K562 (cell line): ENCODE measurements around the gene NDUFAF8. TPM values are rescaled to one million over a fixed set of nuclear protein-coding genes. Genes with fewer than 3 reads are reported as not detected.

Experiments used
- CREM ChIP-seq: IDR thresholded peaks from 2 replicates; pipeline ENCODE4 v1.6.1; 2014; ENCODE audit warnings: antibody characterized with exemption, low read depth
- ELF1 ChIP-seq: fragments of 200-800 bp; sonication (Bioruptor generic); IDR thresholded peaks from 2 replicates; pipeline ENCODE4 v1.6.1; 2016; ENCODE audit warnings: missing genetic modification characterization, missing compliant biosample characterization
- EP400 ChIP-seq: fragments of 450-650 bp; IDR thresholded peaks from 2 replicates; pipeline ENCODE4 v1.6.1; 2017; ENCODE audit warnings: antibody characterized with exemption, mild to moderate bottlenecking, moderate library complexity
- ERF ChIP-seq: fragments of 450-650 bp; formaldehyde crosslinking; IDR thresholded peaks from 2 replicates; pipeline ENCODE4 v1.4.0; 2020; ENCODE audit warnings: mild to moderate bottlenecking, mixed read lengths
- JUND ChIP-seq, 2 experiments: IDR thresholded peaks; 2 replicates in 1 of 2; 3 replicates in 1 of 2; pipeline ENCODE4 v1.6.1; 2011; ENCODE audit warnings: borderline replicate concordance in 2 of 2, low read depth in 2 of 2, low read length in 2 of 2, improper control_type of control experiment in 1 of 2, missing biosample characterization in 1 of 2, missing genetic modification characterization in 1 of 2, missing genetic modification reagents in 1 of 2
- L3MBTL2 ChIP-seq: fragments of 450-650 bp; IDR thresholded peaks from 2 replicates; pipeline ENCODE4 v1.6.1; 2016; ENCODE audit warnings: mild to moderate bottlenecking, moderate library complexity
- MAZ ChIP-seq, 2 experiments: fragments of 450-650 bp in 1 of 2; sonication (generic) in 1 of 2; formaldehyde crosslinking; IDR thresholded peaks in 1 of 2; conservative IDR thresholded peaks in 1 of 2; 2 replicates each; pipeline versions ENCODE4 v1.4.0 to v1.5.0; 2020; ENCODE audit warnings: mild to moderate bottlenecking in 1 of 2, missing genetic modification reagents in 1 of 2
- MCM3 ChIP-seq: fragments of 450-650 bp; IDR thresholded peaks from 2 replicates; pipeline ENCODE4 v1.6.1; 2016
- NFE2 ChIP-seq: IDR thresholded peaks from 2 replicates; pipeline ENCODE4 v1.6.1; 2014; ENCODE audit warnings: antibody characterized with exemption, low read depth
- NR2C2 ChIP-seq, 2 experiments: fragments of 200-800 bp in 1 of 2; sonication (Bioruptor generic) in 1 of 2; sonication (generic) in 1 of 2; formaldehyde crosslinking in 1 of 2; IDR thresholded peaks; 2 replicates each; pipeline versions ENCODE4 v1.6.1 to v1.8.0; 2016 to 2022; ENCODE audit warnings: mild to moderate bottlenecking in 1 of 2, missing compliant biosample characterization in 1 of 2, missing genetic modification characterization in 1 of 2, missing genetic modification reagents in 1 of 2
- NR4A1 ChIP-seq, 2 experiments: fragments of 250-450 bp in 1 of 2; fragments of 450-650 bp in 1 of 2; sonication (Bioruptor Pico) in 1 of 2; IDR thresholded peaks; 2 replicates each; pipeline versions ENCODE4 v1.4.0 to v1.6.1; 2016 to 2020; ENCODE audit warnings: mild to moderate bottlenecking in 2 of 2, missing compliant biosample characterization in 1 of 2, missing genetic modification characterization in 1 of 2, moderate library complexity in 1 of 2
- POLR2A ChIP-seq: fragments of 450-650 bp; conservative IDR thresholded peaks from 2 replicates; pipeline ENCODE4 v1.6.1; 2016
- POLR2G ChIP-seq: fragments of 200-400 bp; formaldehyde crosslinking; IDR thresholded peaks from 2 replicates; pipeline ENCODE4 v1.6.1; 2017; ENCODE audit warnings: low read depth, mild to moderate bottlenecking, antibody characterized with exemption, low read length, moderate library complexity
- TAF9B ChIP-seq: fragments of 450-650 bp; IDR thresholded peaks from 2 replicates; pipeline ENCODE4 v1.6.1; 2018; ENCODE audit warnings: mild to moderate bottlenecking; ENCODE audit not compliant: partially characterized antibody
- polyA plus RNA-seq, 8 experiments: library from polyadenylated mRNA; depleted of rRNA in 4 of 8; stranded (reverse) in 5 of 8; unstranded in 3 of 8; fragments of >200 nt; fragmentation: Nextera tagmentation in 2 of 8; fragmentation: Illumina TruSeq in 1 of 8; extraction: Ambion mirVana in 2 of 8; extraction: Trizol in 1 of 8; gene quantifications; 2 replicates each; pipeline versions ENCODE4 v1.2.1 to v1.2.3, GENCODE V29; 2011 to 2014; ENCODE audit warnings: inconsistent platforms in 1 of 8, missing spikeins in 1 of 8
- total RNA-seq, 7 experiments: library from RNA; depleted of rRNA in 6 of 7; stranded (reverse); fragments of >200 nt in 6 of 7; fragmentation: Illumina TruSeq in 2 of 7; extraction: Trizol in 2 of 7; gene quantifications; 2 replicates each; pipeline versions ENCODE4 v1.2.1 to v1.2.3, GENCODE V29; 2011 to 2021; ENCODE audit warnings: low replicate concordance in 1 of 7
- TF ChIP-seq, protein P1 (sequence below): fragments of 450-650 bp; IDR thresholded peaks from 2 replicates; pipeline ENCODE4 v1.7.1; 2018; ENCODE audit warnings: mild to moderate bottlenecking, low read depth; ENCODE audit not compliant: partially characterized antibody
- TF ChIP-seq, protein P2 (sequence below): fragments of 450-650 bp; formaldehyde crosslinking; IDR thresholded peaks from 2 replicates; pipeline ENCODE4 v1.4.0; 2022; ENCODE audit warnings: missing genetic modification characterization
- TF ChIP-seq, protein P3 (sequence below), 2 experiments: fragments of 200-800 bp in 1 of 2; sonication (Bioruptor generic) in 1 of 2; sonication (generic) in 1 of 2; formaldehyde crosslinking in 1 of 2; IDR thresholded peaks in 1 of 2; conservative IDR thresholded peaks in 1 of 2; 2 replicates each; pipeline versions ENCODE4 v1.5.0 to v1.6.1; 2016 to 2020; ENCODE audit warnings: missing compliant biosample characterization in 1 of 2, missing genetic modification characterization in 1 of 2, missing genetic modification reagents in 1 of 2
- TF ChIP-seq, protein P4 (sequence below): fragments of 450-650 bp; formaldehyde crosslinking; IDR thresholded peaks from 2 replicates; pipeline ENCODE4 v1.4.0; 2022; ENCODE audit warnings: mild to moderate bottlenecking, moderate library complexity
- TF ChIP-seq, protein P5 (sequence below): fragments of 250-450 bp; sonication (Bioruptor Pico); IDR thresholded peaks from 2 replicates; pipeline ENCODE4 v1.9.0; 2021; ENCODE audit warnings: mild to moderate bottlenecking

The NDUFAF8 gene
- total and polyA plus RNA-seq, 9 of the 15 experiments (the other 6 are each of a cell fraction or from before 2014, with no cell fraction given), result 13.5 to 144 (median 90.0) TPM

DNA sequence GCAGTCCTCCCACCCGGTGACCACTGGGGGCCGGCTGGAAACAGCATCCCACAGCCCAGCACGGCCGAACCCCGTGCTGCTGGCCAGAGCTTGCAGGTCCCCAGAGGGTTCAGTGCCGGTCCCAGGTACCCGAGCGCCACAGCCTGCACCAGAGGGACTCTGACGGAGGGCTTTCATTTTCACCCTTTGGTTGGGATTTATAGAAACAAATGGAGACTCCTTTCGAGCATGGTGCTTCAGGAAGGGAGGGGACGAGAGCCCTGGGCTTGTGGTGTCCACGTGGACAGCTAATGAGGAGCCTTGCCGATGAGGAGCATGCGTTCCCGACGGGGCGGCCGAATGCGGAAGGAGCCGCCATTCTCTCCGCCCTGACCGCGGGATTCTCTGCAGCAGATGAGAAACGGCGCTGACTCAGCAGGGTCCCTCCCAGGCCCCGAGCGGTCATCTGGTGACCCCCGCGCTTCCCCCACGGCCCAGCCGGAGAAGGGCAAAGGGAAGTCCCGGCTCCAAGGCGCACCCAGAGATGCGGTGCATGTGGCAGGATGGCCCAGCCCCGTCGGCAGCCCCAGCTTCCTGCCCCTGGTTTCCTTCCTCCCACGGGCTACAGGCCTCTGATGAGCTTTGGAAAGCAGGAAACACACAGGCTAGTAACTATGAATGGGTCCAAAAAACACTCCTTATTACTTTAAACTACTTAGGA lies 46.2 kb downstream of the NDUFAF8 start (continued):
- TF ChIP-seq POLR2G (peak; percentile 87), JUND (IDR thresholded peaks at IDR 0.05; ENCODE audit: borderline replicate concordance, low read depth, low read length) (peak; percentile 57; the same call in 1 of the 2 replicates), JUND (tag; IDR thresholded peaks at IDR 0.05; ENCODE audit: borderline replicate concordance, low read depth, low read length) (peak; percentile 52; the same call in 1 of the 3 replicates), EP400 (peak; percentile 97), ERF (CRISPR knock-in tag) (0 out of 2 replicates have a peak, but pooled peaks have one; percentile 35), CREM (0 out of 2 replicates have a peak, but pooled peaks have one; percentile 15), TAF9B (peak; percentile 66), POLR2A (peak; percentile 63), ELF1 (peak; percentile 88), MAZ (CRISPR knock-in tag; conservative IDR thresholded peaks at IDR 0.05 in 1 of 2, IDR thresholded peaks at IDR 0.05 in 1 of 2) (peak; percentile 50 to 68; a peak in 3 of 4 replicates), L3MBTL2 (peak; percentile 90), MCM3 (no peak), NR4A1 (CRISPR knock-in tag; IDR thresholded peaks at IDR 0.05) (0 out of 2 replicates have a peak, but pooled peaks have one; percentile 47), NR4A1 (tag; IDR thresholded peaks at IDR 0.05) (0 out of 2 replicates have a peak, but pooled peaks have one; percentile 48), NR2C2 (CRISPR knock-in tag; IDR thresholded peaks at IDR 0.05) (no peak), NR2C2 (tag; IDR thresholded peaks at IDR 0.05) (peak; percentile 76), NFE2 (peak; percentile 81)
- TF ChIP-seq, protein P1, sequence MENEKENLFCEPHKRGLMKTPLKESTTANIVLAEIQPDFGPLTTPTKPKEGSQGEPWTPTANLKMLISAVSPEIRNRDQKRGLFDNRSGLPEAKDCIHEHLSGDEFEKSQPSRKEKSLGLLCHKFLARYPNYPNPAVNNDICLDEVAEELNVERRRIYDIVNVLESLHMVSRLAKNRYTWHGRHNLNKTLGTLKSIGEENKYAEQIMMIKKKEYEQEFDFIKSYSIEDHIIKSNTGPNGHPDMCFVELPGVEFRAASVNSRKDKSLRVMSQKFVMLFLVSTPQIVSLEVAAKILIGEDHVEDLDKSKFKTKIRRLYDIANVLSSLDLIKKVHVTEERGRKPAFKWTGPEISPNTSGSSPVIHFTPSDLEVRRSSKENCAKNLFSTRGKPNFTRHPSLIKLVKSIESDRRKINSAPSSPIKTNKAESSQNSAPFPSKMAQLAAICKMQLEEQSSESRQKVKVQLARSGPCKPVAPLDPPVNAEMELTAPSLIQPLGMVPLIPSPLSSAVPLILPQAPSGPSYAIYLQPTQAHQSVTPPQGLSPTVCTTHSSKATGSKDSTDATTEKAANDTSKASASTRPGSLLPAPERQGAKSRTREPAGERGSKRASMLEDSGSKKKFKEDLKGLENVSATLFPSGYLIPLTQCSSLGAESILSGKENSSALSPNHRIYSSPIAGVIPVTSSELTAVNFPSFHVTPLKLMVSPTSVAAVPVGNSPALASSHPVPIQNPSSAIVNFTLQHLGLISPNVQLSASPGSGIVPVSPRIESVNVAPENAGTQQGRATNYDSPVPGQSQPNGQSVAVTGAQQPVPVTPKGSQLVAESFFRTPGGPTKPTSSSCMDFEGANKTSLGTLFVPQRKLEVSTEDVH, result no peak
- TF ChIP-seq, protein P2, sequence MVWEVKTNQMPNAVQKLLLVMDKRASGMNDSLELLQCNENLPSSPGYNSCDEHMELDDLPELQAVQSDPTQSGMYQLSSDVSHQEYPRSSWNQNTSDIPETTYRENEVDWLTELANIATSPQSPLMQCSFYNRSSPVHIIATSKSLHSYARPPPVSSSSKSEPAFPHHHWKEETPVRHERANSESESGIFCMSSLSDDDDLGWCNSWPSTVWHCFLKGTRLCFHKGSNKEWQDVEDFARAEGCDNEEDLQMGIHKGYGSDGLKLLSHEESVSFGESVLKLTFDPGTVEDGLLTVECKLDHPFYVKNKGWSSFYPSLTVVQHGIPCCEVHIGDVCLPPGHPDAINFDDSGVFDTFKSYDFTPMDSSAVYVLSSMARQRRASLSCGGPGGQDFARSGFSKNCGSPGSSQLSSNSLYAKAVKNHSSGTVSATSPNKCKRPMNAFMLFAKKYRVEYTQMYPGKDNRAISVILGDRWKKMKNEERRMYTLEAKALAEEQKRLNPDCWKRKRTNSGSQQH (CRISPR knock-in tag), result no peak
- TF ChIP-seq, protein P3, sequence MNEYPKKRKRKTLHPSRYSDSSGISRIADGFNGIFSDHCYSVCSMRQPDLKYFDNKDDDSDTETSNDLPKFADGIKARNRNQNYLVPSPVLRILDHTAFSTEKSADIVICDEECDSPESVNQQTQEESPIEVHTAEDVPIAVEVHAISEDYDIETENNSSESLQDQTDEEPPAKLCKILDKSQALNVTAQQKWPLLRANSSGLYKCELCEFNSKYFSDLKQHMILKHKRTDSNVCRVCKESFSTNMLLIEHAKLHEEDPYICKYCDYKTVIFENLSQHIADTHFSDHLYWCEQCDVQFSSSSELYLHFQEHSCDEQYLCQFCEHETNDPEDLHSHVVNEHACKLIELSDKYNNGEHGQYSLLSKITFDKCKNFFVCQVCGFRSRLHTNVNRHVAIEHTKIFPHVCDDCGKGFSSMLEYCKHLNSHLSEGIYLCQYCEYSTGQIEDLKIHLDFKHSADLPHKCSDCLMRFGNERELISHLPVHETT (CRISPR knock-in tag; conservative IDR thresholded peaks at IDR 0.05 in 1 of 2, IDR thresholded peaks at IDR 0.05 in 1 of 2), result peak in 1 of 2 experiments; percentile 82; a peak in 1 of 4 replicates
- TF ChIP-seq, protein P4, sequence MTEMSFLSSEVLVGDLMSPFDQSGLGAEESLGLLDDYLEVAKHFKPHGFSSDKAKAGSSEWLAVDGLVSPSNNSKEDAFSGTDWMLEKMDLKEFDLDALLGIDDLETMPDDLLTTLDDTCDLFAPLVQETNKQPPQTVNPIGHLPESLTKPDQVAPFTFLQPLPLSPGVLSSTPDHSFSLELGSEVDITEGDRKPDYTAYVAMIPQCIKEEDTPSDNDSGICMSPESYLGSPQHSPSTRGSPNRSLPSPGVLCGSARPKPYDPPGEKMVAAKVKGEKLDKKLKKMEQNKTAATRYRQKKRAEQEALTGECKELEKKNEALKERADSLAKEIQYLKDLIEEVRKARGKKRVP (CRISPR knock-in tag), result 0 out of 2 replicates have a peak, but pooled peaks have one; percentile 23
- TF ChIP-seq, protein P5, sequence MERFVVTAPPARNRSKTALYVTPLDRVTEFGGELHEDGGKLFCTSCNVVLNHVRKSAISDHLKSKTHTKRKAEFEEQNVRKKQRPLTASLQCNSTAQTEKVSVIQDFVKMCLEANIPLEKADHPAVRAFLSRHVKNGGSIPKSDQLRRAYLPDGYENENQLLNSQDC (CRISPR knock-in tag), result no peak
